ENCODE measurements around the gene BLOC1S5.

DNA sequence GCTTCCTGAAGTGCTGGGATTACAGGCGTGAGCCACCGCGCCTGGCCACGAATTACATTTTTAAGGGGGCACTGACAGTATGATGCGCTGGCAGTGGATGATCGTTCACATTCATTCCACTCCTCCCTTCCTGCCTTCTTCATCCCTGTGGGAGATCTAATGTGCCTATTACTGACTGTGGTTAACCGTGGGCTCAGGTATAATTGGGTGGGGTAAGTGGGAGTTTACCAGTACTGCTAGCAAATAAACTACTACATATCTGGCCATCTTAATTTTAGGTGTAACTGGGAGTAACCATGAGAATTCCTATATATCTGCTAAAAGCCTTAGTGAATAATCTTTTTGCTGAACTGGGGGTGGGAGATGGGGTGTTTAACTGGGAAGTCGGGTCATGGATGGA lies 6.5 kb upstream of the BLOC1S5 start:
- TF ChIP-seq, protein P1, sequence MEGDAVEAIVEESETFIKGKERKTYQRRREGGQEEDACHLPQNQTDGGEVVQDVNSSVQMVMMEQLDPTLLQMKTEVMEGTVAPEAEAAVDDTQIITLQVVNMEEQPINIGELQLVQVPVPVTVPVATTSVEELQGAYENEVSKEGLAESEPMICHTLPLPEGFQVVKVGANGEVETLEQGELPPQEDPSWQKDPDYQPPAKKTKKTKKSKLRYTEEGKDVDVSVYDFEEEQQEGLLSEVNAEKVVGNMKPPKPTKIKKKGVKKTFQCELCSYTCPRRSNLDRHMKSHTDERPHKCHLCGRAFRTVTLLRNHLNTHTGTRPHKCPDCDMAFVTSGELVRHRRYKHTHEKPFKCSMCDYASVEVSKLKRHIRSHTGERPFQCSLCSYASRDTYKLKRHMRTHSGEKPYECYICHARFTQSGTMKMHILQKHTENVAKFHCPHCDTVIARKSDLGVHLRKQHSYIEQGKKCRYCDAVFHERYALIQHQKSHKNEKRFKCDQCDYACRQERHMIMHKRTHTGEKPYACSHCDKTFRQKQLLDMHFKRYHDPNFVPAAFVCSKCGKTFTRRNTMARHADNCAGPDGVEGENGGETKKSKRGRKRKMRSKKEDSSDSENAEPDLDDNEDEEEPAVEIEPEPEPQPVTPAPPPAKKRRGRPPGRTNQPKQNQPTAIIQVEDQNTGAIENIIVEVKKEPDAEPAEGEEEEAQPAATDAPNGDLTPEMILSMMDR (IDR thresholded peaks at IDR 0.05; ENCODE audit: extremely low read depth in 1 of 2, insufficient read depth in 1 of 2, low read depth in 1 of 2, low read length in 2 of 2), result no peak
- TF ChIP-seq EZH2 (IDR thresholded peaks at IDR 0.05; ENCODE audit: borderline replicate concordance, low read depth, low read length, severe bottlenecking) (no peak), POLR2A (IDR thresholded peaks at IDR 0.05; ENCODE audit: low read depth, low read length) (no peak), POLR2AphosphoS5 (IDR thresholded peaks at IDR 0.05; ENCODE audit: insufficient read depth, low read depth, low read length) (no peak)

Measured in endothelial cell of umbilical vein (primary cell).